Liver (tissue), 3 donors: Measurements from ENCODE around the gene LYST.

ENCODE experiments used
- ATF3 ChIP-seq: IDR thresholded peaks from 2 replicates; pipeline ENCODE4 v1.6.1; 2016; ENCODE audit warnings: antibody characterized with exemption
- CTCF ChIP-seq: fragments of 150-350 bp; IDR thresholded peaks from 2 replicates; pipeline ENCODE4 v1.5.1; 2017; ENCODE audit warnings: improper control_type of control experiment, low read depth, low read length; ENCODE audit not compliant: missing input control
- EGR1 ChIP-seq, 2 donors: IDR thresholded peaks; 2 replicates each; pipeline ENCODE4 v1.6.1; 2016 to 2018; ENCODE audit warnings: antibody characterized with exemption in 2 of 2, low read depth in 2 of 2
- GABPA ChIP-seq, 2 donors: IDR thresholded peaks in 1 of 2; conservative IDR thresholded peaks in 1 of 2; 2 replicates each; pipeline ENCODE4 v1.6.1; 2016; ENCODE audit warnings: antibody characterized with exemption in 2 of 2, mild to moderate bottlenecking in 1 of 2, moderate library complexity in 1 of 2
- HNF4A ChIP-seq, 2 donors: conservative IDR thresholded peaks; 2 replicates each; pipeline ENCODE4 v1.6.1; 2016; ENCODE audit warnings: antibody characterized with exemption in 2 of 2, mild to moderate bottlenecking in 2 of 2
- HNF4G ChIP-seq: IDR thresholded peaks from 2 replicates; pipeline ENCODE4 v1.6.1; 2016; ENCODE audit warnings: antibody characterized with exemption
- JUND ChIP-seq, 2 donors: IDR thresholded peaks; 2 replicates each; pipeline ENCODE4 v1.6.1; 2016; ENCODE audit warnings: antibody characterized with exemption in 2 of 2
- MAX ChIP-seq: IDR thresholded peaks from 2 replicates; pipeline ENCODE4 v1.6.1; 2016; ENCODE audit warnings: antibody characterized with exemption
- NR2F2 ChIP-seq: IDR thresholded peaks from 2 replicates; pipeline ENCODE4 v1.6.1; 2016; ENCODE audit warnings: antibody characterized with exemption
- REST ChIP-seq: IDR thresholded peaks from 2 replicates; pipeline ENCODE4 v1.6.1; 2016; ENCODE audit warnings: antibody characterized with exemption, mild to moderate bottlenecking
- SP1 ChIP-seq: IDR thresholded peaks from 2 replicates; pipeline ENCODE4 v1.6.1; 2018; ENCODE audit warnings: antibody characterized with exemption, mild to moderate bottlenecking
- TAF1 ChIP-seq: conservative IDR thresholded peaks from 2 replicates; pipeline ENCODE4 v1.6.1; 2016; ENCODE audit warnings: antibody characterized with exemption, mild to moderate bottlenecking
- YY1 ChIP-seq: IDR thresholded peaks from 2 replicates; pipeline ENCODE4 v1.6.1; 2016; ENCODE audit warnings: antibody characterized with exemption, mild to moderate bottlenecking
- donor health status: healthy.
- donor health status: healthy.

- TF ChIP-seq CTCF (no peak), GABPA (IDR thresholded peaks at IDR 0.05 in 1 of 2, conservative IDR thresholded peaks at IDR 0.05 in 1 of 2) (no peak), REST (no peak), TAF1 (no peak), SP1 (no peak), JUND (IDR thresholded peaks at IDR 0.05) (no peak), HNF4G (no peak), ATF3 (no peak), EGR1 (IDR thresholded peaks at IDR 0.05; ENCODE audit: low read depth in 2 of 2) (no peak), YY1 (no peak), HNF4A (conservative IDR thresholded peaks at IDR 0.05) (no peak), MAX (no peak), NR2F2 (no peak)
Measured at GRCh38 chr1:235906436-235906835, 39.7 kb upstream of the LYST start.
